Endothelial cell of umbilical vein (primary cell): ENCODE measurements around the gene FYB2.

ENCODE experiments used
- EZH2 ChIP-seq: IDR thresholded peaks from 2 replicates; pipeline ENCODE4 v1.6.1; 2012; ENCODE audit warnings: borderline replicate concordance, low read depth, mild to moderate bottlenecking, moderate library complexity, low read length, inconsistent platforms; ENCODE audit not compliant: severe bottlenecking
- MYC ChIP-seq: IDR thresholded peaks from one replicate; pipeline ENCODE4 v1.6.1; 2011; ENCODE audit warnings: mild to moderate bottlenecking, low read depth, low read length
- POLR2A ChIP-seq: IDR thresholded peaks from 2 replicates; pipeline ENCODE4 v1.6.1; 2012; ENCODE audit warnings: low read depth, mild to moderate bottlenecking, control low read depth, low read length
- POLR2AphosphoS5 ChIP-seq: IDR thresholded peaks from 2 replicates; pipeline ENCODE4 v1.6.1; 2012; ENCODE audit warnings: low read depth, mild to moderate bottlenecking, control low read depth, low read length, moderate library complexity; ENCODE audit not compliant: insufficient read depth
- TF ChIP-seq, protein P1 (sequence below): IDR thresholded peaks from 2 replicates; pipeline ENCODE4 v1.6.1; 2011; ENCODE audit not compliant: insufficient read depth, insufficient read length
- TF ChIP-seq, protein P2 (sequence below), 2 donors: IDR thresholded peaks; 1 replicate in 1 of 2; 2 replicates in 1 of 2; pipeline ENCODE4 v1.5.1; 2011; ENCODE audit warnings: low read length in 2 of 2, mild to moderate bottlenecking in 2 of 2, moderate library complexity in 2 of 2, control low read depth in 1 of 2, inconsistent platforms in 1 of 2, low read depth in 1 of 2; ENCODE audit not compliant: insufficient read depth in 1 of 2; ENCODE audit errors: extremely low read depth in 1 of 2

DNA sequence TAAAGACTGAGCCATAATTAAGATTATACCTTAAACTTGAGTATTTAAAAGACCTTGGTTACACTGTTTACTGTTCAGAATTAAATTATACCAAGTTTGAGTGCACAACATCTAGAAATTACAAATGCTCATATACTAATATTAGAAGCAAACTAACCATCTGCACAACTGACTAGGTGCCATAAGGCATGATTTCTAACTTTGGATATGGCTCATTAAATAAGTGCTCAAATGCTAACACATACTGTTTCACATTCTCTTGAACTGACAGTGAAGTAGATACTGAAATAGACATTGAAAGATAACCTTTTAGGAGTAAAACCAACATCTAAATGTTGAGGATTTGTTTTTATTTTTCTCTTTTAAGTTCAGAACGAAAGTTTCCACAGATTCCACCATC is 100.0 kb downstream of the FYB2 start:
- TF ChIP-seq, protein P1, sequence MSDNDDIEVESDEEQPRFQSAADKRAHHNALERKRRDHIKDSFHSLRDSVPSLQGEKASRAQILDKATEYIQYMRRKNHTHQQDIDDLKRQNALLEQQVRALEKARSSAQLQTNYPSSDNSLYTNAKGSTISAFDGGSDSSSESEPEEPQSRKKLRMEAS = no peak
- TF ChIP-seq, protein P2, sequence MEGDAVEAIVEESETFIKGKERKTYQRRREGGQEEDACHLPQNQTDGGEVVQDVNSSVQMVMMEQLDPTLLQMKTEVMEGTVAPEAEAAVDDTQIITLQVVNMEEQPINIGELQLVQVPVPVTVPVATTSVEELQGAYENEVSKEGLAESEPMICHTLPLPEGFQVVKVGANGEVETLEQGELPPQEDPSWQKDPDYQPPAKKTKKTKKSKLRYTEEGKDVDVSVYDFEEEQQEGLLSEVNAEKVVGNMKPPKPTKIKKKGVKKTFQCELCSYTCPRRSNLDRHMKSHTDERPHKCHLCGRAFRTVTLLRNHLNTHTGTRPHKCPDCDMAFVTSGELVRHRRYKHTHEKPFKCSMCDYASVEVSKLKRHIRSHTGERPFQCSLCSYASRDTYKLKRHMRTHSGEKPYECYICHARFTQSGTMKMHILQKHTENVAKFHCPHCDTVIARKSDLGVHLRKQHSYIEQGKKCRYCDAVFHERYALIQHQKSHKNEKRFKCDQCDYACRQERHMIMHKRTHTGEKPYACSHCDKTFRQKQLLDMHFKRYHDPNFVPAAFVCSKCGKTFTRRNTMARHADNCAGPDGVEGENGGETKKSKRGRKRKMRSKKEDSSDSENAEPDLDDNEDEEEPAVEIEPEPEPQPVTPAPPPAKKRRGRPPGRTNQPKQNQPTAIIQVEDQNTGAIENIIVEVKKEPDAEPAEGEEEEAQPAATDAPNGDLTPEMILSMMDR (IDR thresholded peaks at IDR 0.05; ENCODE audit: extremely low read depth in 1 of 2, insufficient read depth in 1 of 2, low read depth in 1 of 2, low read length in 2 of 2) = no peak
- TF ChIP-seq POLR2AphosphoS5 (no peak), EZH2 (no peak), POLR2A (no peak), MYC (no peak)
